Endothelial cell (in vitro differentiated cells): ENCODE data around the gene PDZD4. TPM values are rescaled to one million over a fixed set of nuclear protein-coding genes. Genes with fewer than 3 reads are reported as not detected.
"Not testable (repeated sequence)": the region's sequence is repeated elsewhere in the genome, so short reads cannot be mapped to it uniquely, and the experiment has no call there.

Experiments
- DNase-seq: peaks from one replicate; pipeline ENCODE4 v3.0.0; 2021; ENCODE audit warnings: low spot score
- H3K27ac Mint-ChIP-seq: one replicate; pipeline ENCODE4 v1.8.0; 2021; ENCODE audit warnings: mixed read lengths, inconsistent platforms; ENCODE audit not compliant: unreplicated experiment
- H3K27me3 Mint-ChIP-seq: one replicate; pipeline ENCODE4 v1.8.0; 2021; ENCODE audit warnings: mild to moderate bottlenecking, moderate library complexity, mixed read lengths, inconsistent platforms; ENCODE audit not compliant: unreplicated experiment
- H3K36me3 Mint-ChIP-seq: one replicate; pipeline ENCODE4 v1.8.0; 2021; ENCODE audit warnings: mild to moderate bottlenecking, low read depth, mixed read lengths, inconsistent platforms; ENCODE audit not compliant: unreplicated experiment
- H3K4me1 Mint-ChIP-seq: one replicate; pipeline ENCODE4 v1.8.0; 2021; ENCODE audit warnings: mild to moderate bottlenecking, mixed read lengths, inconsistent platforms; ENCODE audit not compliant: unreplicated experiment
- H3K4me3 Mint-ChIP-seq: one replicate; pipeline ENCODE4 v1.8.0; 2021; ENCODE audit warnings: mild to moderate bottlenecking, mixed read lengths, inconsistent platforms; ENCODE audit not compliant: unreplicated experiment
- H3K9me3 Mint-ChIP-seq: one replicate; pipeline ENCODE4 v1.8.0; 2021; ENCODE audit warnings: mixed read lengths, inconsistent platforms; ENCODE audit not compliant: unreplicated experiment
- total RNA-seq: library from RNA; stranded (reverse); fragmentation: NEBNext Ultra II Directional; extraction: Animal tissue kit (Norgen Biotek cat#: 25700); gene quantifications from one replicate; pipeline ENCODE4 v1.2.1, GENCODE V29; 2021; ENCODE audit not compliant: unreplicated experiment
- TF ChIP-seq, protein P1 (sequence below): fragments of 200-600 bp; sonication (generic); IDR thresholded peaks from one replicate; pipeline ENCODE4 v1.5.0; 2021; ENCODE audit warnings: antibody characterized with exemption; ENCODE audit not compliant: unreplicated experiment

Gene PDZD4
- total RNA-seq, 1 donor from 2014 or later = 2.6 TPM

DNA sequence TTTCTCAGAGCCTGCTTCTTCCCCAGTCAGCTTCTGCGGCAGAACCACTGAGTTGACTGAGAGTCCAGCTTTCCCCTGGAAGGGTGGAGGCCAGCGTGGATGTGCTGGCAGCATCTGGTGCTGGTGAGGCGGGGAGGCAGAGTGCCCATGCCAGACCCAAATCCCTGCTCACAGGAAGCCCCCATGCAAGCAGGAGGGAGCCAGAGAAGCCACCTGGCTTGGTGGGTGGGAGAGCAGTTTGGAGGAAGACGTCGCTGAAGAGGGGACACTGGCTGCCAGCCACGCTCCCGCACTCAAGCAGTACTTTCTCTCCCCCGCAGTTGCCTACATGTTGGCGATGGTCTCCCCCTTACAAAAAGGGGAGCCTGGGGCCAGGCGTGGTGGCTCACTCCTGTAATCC is 6.0 kb downstream of the PDZD4 start:
- Mint-ChIP-seq H3K4me3 (no peak overlapping the region), H3K27me3 (peaks cover 4% of the 10 kb centered on the region), H3K36me3 (no peaks in the 10 kb centered on the region), H3K27ac (no peak overlapping the region), H3K4me1 (peaks cover 10% of the 10 kb centered on the region), H3K9me3 (no peaks in the 10 kb centered on the region)
- DNase-seq = no peak
- TF ChIP-seq, protein P1, sequence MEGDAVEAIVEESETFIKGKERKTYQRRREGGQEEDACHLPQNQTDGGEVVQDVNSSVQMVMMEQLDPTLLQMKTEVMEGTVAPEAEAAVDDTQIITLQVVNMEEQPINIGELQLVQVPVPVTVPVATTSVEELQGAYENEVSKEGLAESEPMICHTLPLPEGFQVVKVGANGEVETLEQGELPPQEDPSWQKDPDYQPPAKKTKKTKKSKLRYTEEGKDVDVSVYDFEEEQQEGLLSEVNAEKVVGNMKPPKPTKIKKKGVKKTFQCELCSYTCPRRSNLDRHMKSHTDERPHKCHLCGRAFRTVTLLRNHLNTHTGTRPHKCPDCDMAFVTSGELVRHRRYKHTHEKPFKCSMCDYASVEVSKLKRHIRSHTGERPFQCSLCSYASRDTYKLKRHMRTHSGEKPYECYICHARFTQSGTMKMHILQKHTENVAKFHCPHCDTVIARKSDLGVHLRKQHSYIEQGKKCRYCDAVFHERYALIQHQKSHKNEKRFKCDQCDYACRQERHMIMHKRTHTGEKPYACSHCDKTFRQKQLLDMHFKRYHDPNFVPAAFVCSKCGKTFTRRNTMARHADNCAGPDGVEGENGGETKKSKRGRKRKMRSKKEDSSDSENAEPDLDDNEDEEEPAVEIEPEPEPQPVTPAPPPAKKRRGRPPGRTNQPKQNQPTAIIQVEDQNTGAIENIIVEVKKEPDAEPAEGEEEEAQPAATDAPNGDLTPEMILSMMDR = no peak

DNA sequence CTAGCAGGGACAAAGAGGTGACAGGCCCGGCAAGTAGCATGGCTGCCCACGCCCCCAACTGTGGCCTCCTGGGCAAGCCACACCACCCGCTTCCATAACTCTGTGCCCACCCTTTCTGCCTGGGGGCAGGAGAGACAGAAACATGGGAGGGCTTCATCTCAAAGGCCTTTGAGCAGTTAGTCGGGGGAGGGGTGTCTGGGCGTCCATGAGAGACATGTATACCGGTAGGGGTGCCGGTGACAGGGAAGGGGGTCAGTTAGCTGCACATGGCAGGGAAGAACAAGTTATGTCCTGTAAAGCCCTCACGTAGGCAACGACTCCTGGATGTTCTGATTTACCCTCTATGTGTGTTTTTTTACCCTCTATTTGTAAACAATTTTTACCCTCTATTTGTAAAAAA is 9.3 kb downstream of the PDZD4 start:
- Mint-ChIP-seq H3K27me3 (no peaks in the 10 kb centered on the region), H3K27ac (no peak overlapping the region), H3K9me3 (no peaks in the 10 kb centered on the region), H3K4me3 (no peak overlapping the region), H3K36me3 (no peaks in the 10 kb centered on the region), H3K4me1 (peaks cover 18% of the 10 kb centered on the region)
- no peak for DNase-seq
- TF ChIP-seq, protein P1 = no peak

DNA sequence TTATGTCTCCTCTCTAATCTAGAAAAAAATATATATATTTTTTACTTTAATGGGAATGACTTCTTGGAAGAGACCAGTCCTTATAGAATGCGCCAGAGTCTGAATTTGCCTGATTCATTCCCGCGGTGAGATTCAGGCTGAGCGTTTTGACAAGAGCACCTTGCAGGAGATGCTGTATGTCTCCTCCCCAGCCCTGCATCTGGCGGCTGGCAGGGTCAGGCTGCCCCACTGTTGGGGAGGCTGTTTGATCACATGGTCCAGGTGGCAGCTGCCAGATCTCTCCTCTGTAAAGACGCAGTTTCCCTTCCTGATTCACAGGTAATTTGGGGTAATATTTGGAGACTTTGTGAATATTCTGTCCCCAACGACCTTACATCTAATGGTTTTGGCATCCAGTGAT is 9.7 kb downstream of the PDZD4 start:
- no peaks in the 10 kb centered on the region for H3K9me3 Mint-ChIP-seq
- TF ChIP-seq, protein P1 = no peak
- peaks cover 17% of the 10 kb centered on the region for H3K4me1 Mint-ChIP-seq
- H3K27ac Mint-ChIP-seq = no peak overlapping the region
- no peak for DNase-seq
- H3K27me3 Mint-ChIP-seq = no peaks in the 10 kb centered on the region
- H3K36me3 Mint-ChIP-seq = no peaks in the 10 kb centered on the region
- no peak overlapping the region for H3K4me3 Mint-ChIP-seq

DNA sequence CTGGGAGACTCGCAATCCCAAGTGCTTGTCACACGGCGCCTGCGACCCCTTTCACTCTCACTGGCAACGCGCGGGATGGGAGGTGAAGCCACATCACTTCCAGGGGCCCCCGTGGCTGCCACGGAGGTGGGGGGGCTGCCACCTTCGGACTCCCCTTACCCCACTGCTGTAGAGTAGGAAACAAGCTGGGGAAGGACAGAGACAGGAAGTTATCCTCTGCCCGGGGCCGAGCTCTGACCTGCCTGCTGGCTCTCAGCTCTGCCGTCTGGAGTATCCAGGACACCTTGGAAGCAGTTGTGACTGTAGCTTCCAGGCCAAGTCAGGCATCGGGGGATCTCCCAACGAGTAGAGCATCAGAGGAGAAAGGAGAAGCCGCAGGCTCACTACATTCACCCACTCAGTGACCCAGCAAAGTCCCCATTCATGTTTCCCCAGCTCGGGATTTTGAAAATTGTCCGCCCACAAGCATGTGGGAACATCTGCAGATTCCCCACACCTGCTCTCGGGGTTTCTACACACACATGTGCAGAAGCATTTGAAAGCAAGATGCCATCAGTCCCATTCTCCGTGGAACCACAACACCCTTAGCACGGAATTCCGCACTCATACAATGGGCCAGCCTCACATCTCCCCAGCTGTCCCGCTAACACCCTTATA is 10.8 kb downstream of the PDZD4 start:
- TF ChIP-seq, protein P1 = no peak
- no peak overlapping the region for H3K4me3 Mint-ChIP-seq
- no peaks in the 10 kb centered on the region for H3K36me3 Mint-ChIP-seq
- H3K27ac Mint-ChIP-seq = no peak overlapping the region
- DNase-seq = no peak
- no peaks in the 10 kb centered on the region for H3K9me3 Mint-ChIP-seq
- H3K4me1 Mint-ChIP-seq = peaks cover 13% of the 10 kb centered on the region
- H3K27me3 Mint-ChIP-seq = no peaks in the 10 kb centered on the region

DNA sequence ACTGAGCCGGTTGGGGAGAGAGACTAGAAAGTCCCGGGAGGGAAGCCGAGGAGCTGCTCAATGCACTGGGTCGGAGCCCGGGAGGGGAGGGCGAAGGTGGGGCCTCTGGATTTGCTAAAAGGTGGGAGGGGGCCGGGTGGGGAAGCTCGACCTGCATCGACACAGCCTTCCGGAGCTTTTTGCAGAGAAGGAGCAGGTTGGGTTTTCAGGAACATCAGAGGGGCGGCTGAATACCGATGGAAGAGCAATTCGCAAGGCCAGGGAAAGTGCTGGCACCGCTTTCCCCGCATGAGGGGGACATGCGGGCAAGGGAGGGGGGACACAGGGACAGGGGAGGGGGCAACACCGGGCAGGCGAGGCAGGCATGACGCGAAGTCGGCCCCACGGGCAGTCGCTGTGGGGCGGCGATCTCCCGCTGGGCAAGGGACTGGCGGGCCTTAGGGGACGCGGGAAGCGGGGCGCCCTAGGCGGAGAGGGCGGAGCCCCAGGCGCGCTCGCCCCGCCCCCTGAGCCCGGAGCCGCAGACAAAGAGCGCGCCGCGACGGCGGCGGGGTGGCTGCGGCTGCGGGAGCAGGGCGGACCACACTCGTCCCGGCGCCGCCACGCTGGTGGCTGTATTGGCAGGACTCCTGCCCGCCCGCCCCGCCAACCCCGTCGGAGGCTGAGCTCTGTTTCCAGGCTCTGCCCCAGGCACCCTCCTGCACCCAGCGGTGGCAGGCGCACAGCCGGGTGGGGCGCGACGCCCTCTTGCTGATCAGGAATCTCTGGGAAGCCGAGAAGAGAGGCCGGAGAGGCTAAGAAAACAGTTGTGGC is 11.6 kb downstream of the PDZD4 start:
- Mint-ChIP-seq H3K27ac (no peak overlapping the region), H3K4me1 (peaks cover 13% of the 10 kb centered on the region), H3K4me3 (no peak overlapping the region), H3K27me3 (no peaks in the 10 kb centered on the region), H3K36me3 (no peaks in the 10 kb centered on the region), H3K9me3 (no peaks in the 10 kb centered on the region)
- TF ChIP-seq, protein P1 = no peak
- DNase-seq = peak; percentile 65

DNA sequence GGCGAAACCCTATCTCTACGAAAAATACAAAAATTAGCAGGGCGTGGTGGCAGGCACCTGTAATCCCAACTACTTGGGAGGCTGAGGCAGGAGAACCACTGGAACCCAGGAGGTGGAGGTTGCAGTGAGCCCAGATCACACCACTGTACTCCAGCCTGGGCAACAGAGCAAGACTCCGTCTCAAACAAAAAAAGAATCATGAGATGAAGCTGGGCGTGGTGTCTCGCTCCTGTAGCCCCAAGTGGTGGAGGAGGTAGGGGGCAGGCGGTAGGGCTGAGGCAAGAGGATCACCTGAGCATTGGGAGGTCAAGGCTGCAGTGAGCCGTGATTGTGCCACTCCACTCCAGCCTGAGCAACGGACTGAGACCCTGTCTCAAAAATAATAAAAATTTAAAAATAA is 12.3 kb downstream of the PDZD4 start:
- peaks cover 13% of the 10 kb centered on the region for H3K4me1 Mint-ChIP-seq
- not testable (repeated sequence) for H3K36me3 Mint-ChIP-seq, DNase-seq, H3K27me3 Mint-ChIP-seq, H3K27ac Mint-ChIP-seq, H3K4me3 Mint-ChIP-seq, H3K9me3 Mint-ChIP-seq
